NCI-H2081 (cell line): ENCODE data around the gene FCRL4.
"Not testable (repeated sequence)": the region's sequence is repeated elsewhere in the genome, so short reads cannot be mapped to it uniquely, and the experiment has no call there.

Experiments
- DNase-seq, 2 experiments: peaks; one replicate each; lab custom pipeline; 2025; lab: John Stamatoyannopoulos, UW

FCRL4 gene

DNA sequence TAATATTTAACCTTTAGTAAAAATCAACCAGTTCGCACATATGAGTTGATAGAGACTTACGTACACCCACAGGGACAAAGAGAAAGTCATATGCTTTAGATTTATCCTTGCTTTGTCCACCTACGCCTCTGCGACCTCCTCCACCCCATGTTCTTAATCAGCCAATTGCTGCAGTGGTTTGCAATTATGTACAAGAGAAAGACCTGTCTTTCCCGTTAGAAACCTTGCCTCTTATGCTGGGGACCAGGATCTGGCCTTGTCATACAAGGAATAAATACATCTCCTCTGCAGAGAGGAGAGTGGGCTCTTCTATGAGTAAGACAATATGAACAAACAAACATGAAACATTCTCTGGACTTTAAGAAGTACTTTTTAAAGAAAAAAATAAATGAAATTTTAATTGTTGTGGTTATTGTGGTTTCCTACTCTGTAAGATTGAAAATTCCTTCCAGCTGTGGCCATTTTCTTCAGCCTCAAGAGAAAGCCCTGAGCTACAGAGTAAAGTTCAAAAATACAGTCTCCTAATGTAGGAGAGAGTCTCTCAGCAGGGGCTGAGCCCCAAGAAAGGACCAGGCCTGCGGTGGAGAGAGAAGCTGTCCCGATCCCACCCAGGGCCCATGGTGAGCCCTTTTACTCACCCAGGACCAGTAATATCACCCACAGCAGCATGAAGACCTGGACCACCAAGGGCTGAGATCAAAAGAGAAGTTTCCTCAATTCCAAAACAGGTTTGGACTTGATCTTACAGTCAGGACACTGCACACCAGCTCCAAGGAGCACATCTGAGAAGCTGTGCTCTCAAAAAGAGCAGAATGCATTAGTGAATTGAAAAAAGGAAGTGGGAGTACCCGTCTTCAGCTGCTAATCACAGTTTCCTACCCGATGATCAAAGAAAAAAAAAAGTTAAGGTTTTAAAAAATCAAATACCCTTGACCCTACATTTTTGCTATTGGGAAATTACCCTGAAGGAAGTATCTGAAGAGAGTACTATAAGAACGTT lies 45.9 kb downstream of the FCRL4 start, which contains the start of gene FCRL5:
Gene FCRL5 (minus strand): TSS at position 822 of the 1,000 bp plus-strand sequence. CDS start 153 bp downstream, at position 669.
- DNase-seq: no peak

GRCh38 chr1:157548081-157548480 lies 49.8 kb downstream of the FCRL4 start:
- not testable (repeated sequence) for DNase-seq

GRCh38 chr1:157542676-157543075 lies 55.2 kb downstream of the FCRL4 start:
- DNase-seq: no peak

DNA sequence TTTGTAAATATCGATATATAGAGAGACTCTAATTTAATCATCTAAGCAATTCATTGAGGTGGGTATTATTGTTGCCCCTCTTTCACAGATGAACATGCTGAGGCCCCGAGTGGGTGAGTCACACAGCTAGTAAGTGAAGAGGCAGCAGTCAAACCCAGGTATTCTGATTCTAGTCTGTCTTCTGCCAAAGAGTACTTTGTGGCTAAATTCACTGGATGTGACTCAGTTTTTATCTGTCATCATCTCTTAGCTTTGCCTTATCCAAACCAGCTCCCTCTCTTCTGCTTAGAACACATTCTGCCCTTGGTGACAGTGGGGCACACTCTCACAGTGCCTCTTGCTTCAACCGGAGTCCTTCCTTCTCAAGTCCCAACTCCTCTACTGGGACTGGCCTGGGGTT lies 57.0 kb downstream of the FCRL4 start:
- no peak for DNase-seq

DNA sequence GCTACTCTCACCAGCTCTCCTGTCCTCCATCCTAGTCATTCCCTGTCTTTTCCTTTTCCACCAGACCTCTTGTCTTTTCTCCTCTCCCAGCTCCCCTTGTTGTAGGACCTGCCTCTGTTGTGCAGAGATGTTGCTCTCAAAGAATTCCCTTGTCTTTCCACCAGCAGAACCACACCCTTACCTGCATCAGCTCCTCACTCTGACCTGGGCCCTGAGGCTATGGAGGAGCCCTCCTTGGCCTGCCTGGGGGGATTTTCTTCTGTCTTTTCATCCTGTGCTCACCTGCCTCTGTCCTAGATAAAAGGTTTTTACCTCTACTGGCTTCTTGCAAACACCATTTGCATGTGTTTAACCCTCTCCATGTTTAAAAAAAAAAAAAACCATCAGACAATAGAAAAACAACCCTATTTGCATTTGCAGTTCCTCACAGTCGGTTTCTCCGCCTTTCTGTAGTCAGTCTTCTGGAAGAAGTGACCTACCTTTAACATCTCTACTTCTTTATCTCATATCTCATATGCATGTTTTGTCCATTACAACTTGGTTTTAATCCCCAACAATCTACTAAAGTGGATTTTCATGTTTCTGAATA lies 57.6 kb downstream of the FCRL4 start:
- no peak for DNase-seq

GRCh38 chr1:157539568-157539967 lies 58.3 kb downstream of the FCRL4 start:
- no peak for DNase-seq

DNA sequence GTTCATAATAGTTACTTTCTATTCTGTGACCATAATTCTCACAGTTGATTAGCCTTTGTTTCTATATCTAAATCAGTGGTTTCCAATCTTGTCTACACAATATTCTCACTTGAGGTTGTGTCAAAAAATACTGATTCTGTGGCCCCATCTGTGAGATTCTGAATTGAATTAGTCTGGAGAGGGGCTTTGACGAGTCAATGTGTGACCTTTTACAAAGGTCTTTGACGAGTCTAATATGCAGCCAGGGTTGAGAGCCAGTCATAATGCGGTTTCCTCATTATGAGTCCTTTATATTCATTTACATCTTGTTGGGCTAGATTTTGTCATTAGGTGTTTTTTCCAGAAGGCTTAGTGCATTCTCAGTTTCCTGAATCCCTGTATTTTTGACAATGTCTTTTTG lies 65.3 kb downstream of the FCRL4 start:
- no peak for DNase-seq

GRCh38 chr1:157523774-157524493 lies 74.0 kb downstream of the FCRL4 start:
- no peak for DNase-seq
